ENCODE data around the gene CORIN.
A peak's percentile ranks its signal among the peaks of the same experiment; 100 is the strongest.

The CORIN gene

GRCh38 chr4:47686294-47686872 lies 151.5 kb downstream of the CORIN start:
- peak in 1 of 2 experiments; percentile 28 for TF ChIP-seq CTCF (IDR thresholded peaks at IDR 0.05)
- peak in 1 of 2 donors; percentile 26 for DNase-seq
- H3K27me3 ChIP-seq = no peaks in the 10 kb centered on the region
- no peaks in the 10 kb centered on the region for H3K36me3 ChIP-seq
- no peak overlapping the region for H3K4me3 ChIP-seq
- no peaks in the 10 kb centered on the region for H3K4me1 ChIP-seq
- no peaks in the 10 kb centered on the region for H3K9me3 ChIP-seq
- no peak overlapping the region for H3K27ac ChIP-seq
- intact Hi-C loops (cut with DNase I; ENCODE audit: low total_unique reads) = no loop called here

DNA sequence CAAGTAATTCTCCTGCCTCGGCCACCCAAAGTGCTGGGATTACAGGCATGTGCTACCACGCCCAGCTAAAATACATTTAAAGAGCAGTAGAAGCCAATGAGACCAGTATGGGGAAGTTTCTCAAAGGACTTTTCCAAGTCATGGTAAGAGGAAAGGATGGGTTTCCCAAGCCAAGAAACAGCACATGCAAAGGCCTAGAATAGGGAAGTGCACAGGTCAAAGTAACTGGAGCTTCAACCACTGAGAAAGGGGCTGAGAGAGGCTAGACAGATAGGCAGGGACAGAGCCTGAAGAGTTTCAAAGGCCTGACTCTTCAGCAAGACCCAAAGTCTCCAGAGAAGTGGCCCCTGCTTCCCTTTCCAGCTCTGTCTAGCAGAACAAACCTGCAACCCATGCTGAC lies 162.1 kb downstream of the CORIN start:
- Histone ChIP-seq H3K27ac (no peak overlapping the region), H3K36me3 (no peaks in the 10 kb centered on the region), H3K9me3 (no peaks in the 10 kb centered on the region), H3K4me1 (no peaks in the 10 kb centered on the region), H3K27me3 (no peaks in the 10 kb centered on the region), H3K4me3 (no peak overlapping the region)
- TF ChIP-seq CTCF (IDR thresholded peaks at IDR 0.05) = no peak
- no peak for DNase-seq
- intact Hi-C loops (cut with DNase I; ENCODE audit: low total_unique reads) = no loop called here

GRCh38 chr4:47674144-47674543 lies 163.7 kb downstream of the CORIN start:
- no peak for DNase-seq
- Histone ChIP-seq H3K4me1 (no peaks in the 10 kb centered on the region), H3K36me3 (no peaks in the 10 kb centered on the region), H3K27ac (no peak overlapping the region), H3K9me3 (no peaks in the 10 kb centered on the region), H3K4me3 (no peak overlapping the region), H3K27me3 (no peaks in the 10 kb centered on the region)
- TF ChIP-seq CTCF (IDR thresholded peaks at IDR 0.05) = no peak
- intact Hi-C loops (cut with DNase I; ENCODE audit: low total_unique reads) = no loop called here

DNA sequence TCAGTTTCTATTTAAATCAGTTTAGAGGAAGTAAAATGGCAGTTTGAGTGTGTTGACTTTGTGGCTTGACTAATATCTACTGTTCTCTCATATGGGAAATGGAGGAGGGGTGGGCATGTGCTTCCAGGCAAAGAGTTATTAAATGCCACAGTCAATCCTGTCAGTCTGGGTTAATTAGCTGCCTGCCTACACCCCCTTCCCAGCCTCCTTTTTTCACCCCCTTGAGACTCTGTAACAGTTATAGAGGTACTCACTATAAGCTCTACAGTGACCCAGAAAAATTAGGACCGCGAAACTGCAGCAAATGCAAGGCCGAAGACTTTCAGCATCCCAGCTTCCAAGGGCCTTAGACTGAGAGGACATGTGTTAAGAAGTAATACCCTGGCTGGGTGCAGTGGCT lies 165.2 kb downstream of the CORIN start:
- no peaks in the 10 kb centered on the region for H3K4me1 ChIP-seq
- no peaks in the 10 kb centered on the region for H3K27me3 ChIP-seq
- TF ChIP-seq CTCF (IDR thresholded peaks at IDR 0.05) = no peak
- DNase-seq = no peak
- H3K4me3 ChIP-seq = no peak overlapping the region
- intact Hi-C loops (cut with DNase I; ENCODE audit: low total_unique reads) = no loop called here
- H3K27ac ChIP-seq = no peak overlapping the region
- no peaks in the 10 kb centered on the region for H3K36me3 ChIP-seq
- no peaks in the 10 kb centered on the region for H3K9me3 ChIP-seq

- Histone ChIP-seq H3K9me3 (no peaks in the 10 kb centered on the region), H3K27me3 (no peaks in the 10 kb centered on the region), H3K27ac (no peak overlapping the region), H3K4me1 (no peaks in the 10 kb centered on the region), H3K36me3 (no peaks in the 10 kb centered on the region), H3K4me3 (no peak overlapping the region)
- intact Hi-C loops (cut with DNase I; ENCODE audit: low total_unique reads) = no loop called here
- no peak for DNase-seq
- no peak for TF ChIP-seq CTCF (IDR thresholded peaks at IDR 0.05)
Observed at GRCh38 chr4:47669946-47670345, 167.9 kb downstream of the CORIN start.
